GM18507 (cell line): ENCODE measurements around the gene ADAMTS9.

Source experiments
- DNase-seq: peaks from one replicate; pipeline ENCODE4 v3.0.0; 2011; ENCODE audit warnings: low read depth; ENCODE audit not compliant: insufficient read length; ENCODE audit errors: extremely low spot score
- FAIRE-seq: peaks from 2 replicates; lab custom pipeline; 2011; peaks lifted over from hg19 to GRCh38; lab: Jason Lieb, UNC

The ADAMTS9 gene

GRCh38 chr3:64687781-64688604 is at the start of gene ADAMTS9:
TSS of gene ADAMTS9 (minus strand) at chr3:64688000. CDS start at chr3:64687657, 343 bp downstream.
- DNase-seq = no peak
- FAIRE-seq = no peak

GRCh38 chr3:64732576-64732975 is 44.8 kb upstream of the ADAMTS9 start:
- no peak for DNase-seq

GRCh38 chr3:64730681-64731080 is 42.9 kb upstream of the ADAMTS9 start:
- FAIRE-seq (no peak), DNase-seq (no peak)

More at GRCh38 chr3:64732576-64732975, 44.8 kb upstream of the ADAMTS9 start:
- no peak for FAIRE-seq

GRCh38 chr3:64728994-64729393 is 41.2 kb upstream of the ADAMTS9 start:
- FAIRE-seq = no peak

GRCh38 chr3:64728428-64728827 is 40.6 kb upstream of the ADAMTS9 start:
- no peak for FAIRE-seq
- DNase-seq = no peak

More at GRCh38 chr3:64728994-64729393, 41.2 kb upstream of the ADAMTS9 start:
- DNase-seq = no peak

GRCh38 chr3:64726414-64727090 is 38.8 kb upstream of the ADAMTS9 start:
- FAIRE-seq (no peak), DNase-seq (no peak)

- FAIRE-seq (no peak), DNase-seq (no peak)
Observed at GRCh38 chr3:64718976-64719375, 31.2 kb upstream of the ADAMTS9 start.

- DNase-seq = no peak
- no peak for FAIRE-seq
Observed at GRCh38 chr3:64717872-64718613, 30.2 kb upstream of the ADAMTS9 start.

GRCh38 chr3:64717411-64717810 is 29.6 kb upstream of the ADAMTS9 start:
- DNase-seq (no peak), FAIRE-seq (no peak)

GRCh38 chr3:64716110-64716710 is 28.4 kb upstream of the ADAMTS9 start:
- DNase-seq (no peak), FAIRE-seq (no peak)

- DNase-seq (no peak), FAIRE-seq (no peak)
Observed at GRCh38 chr3:64715211-64715982, 27.6 kb upstream of the ADAMTS9 start.

GRCh38 chr3:64708456-64708855 is 20.7 kb upstream of the ADAMTS9 start:
- FAIRE-seq (no peak), DNase-seq (no peak)

GRCh38 chr3:64705946-64706345 is 18.1 kb upstream of the ADAMTS9 start:
- DNase-seq = no peak
- FAIRE-seq = no peak

GRCh38 chr3:64696896-64697295 is 9.1 kb upstream of the ADAMTS9 start:
- FAIRE-seq = no peak
- DNase-seq = no peak

- DNase-seq (no peak), FAIRE-seq (no peak)
Observed at GRCh38 chr3:64694114-64694513, 6.3 kb upstream of the ADAMTS9 start.

- no peak for FAIRE-seq
- DNase-seq = no peak
Observed at GRCh38 chr3:64693031-64693430, 5.2 kb upstream of the ADAMTS9 start.

GRCh38 chr3:64691051-64691450 is 3.3 kb upstream of the ADAMTS9 start:
- DNase-seq = no peak
- FAIRE-seq = no peak

- FAIRE-seq (no peak), DNase-seq (no peak)
Observed at GRCh38 chr3:64687086-64687780, 567 bp downstream of the ADAMTS9 start.
